Fibroblast of skin of back (primary cell): Measurements from ENCODE around the gene SYN1.
"Not testable (repeated sequence)": the region's sequence is repeated elsewhere in the genome, so short reads cannot be mapped to it uniquely, and the experiment has no call there.

Source experiments
- DNase-seq: peaks from one replicate; pipeline ENCODE4 v3.0.0-alpha.2; 2013

SYN1 gene

GRCh38 chrX:47633689-47634590 lies 14.3 kb upstream of the SYN1 start:
- no peak for DNase-seq

DNA sequence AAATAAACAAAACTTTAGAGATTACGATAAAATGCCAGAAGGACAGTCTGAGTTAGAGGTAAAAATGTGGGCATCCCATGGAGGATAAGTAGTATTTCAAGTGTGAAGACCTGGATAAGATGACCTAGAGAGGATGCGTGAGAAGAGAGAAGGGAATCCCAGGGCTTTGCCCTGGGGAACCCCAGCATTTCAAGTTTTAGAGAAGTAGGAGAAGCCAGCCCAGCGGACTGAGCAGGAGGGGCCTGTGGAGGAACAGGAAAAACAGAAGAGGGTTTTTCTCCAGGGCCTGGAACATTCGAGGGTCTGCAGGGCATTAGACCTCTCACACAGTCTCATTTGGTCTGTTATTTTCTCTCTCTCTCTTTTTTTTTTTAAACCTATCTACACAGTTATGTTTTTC lies 13.0 kb upstream of the SYN1 start:
- DNase-seq: no peak

GRCh38 chrX:47631676-47632075 lies 12.0 kb upstream of the SYN1 start:
- no peak for DNase-seq

GRCh38 chrX:47629419-47630200 lies 10.0 kb upstream of the SYN1 start, which contains the start of gene CFP:
CFP (minus strand) TSS chrX:47629930; CDS start chrX:47629844, 86 bp downstream.
- no peak for DNase-seq

DNA sequence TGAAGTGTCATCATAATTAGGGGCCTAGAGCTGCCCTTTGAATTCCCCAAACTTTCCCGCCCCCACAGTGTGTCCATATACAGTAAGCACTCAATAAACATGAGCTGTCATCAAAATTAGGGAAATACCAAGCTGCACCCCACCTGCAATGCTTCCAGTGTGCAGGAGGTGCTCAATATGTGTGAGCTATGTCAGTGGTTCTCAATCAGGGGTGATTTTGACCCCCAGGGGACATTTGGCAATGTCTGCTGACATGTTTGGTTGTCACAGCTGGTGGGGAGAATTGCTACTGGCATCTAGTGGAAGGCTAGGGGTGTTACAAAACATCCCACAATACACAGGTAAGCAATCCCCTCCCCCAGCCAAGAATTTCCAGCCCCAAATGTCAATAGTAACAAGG lies 9.3 kb upstream of the SYN1 start:
- no peak for DNase-seq

- DNase-seq: no peak
Observed at GRCh38 chrX:47625365-47625764, 5.7 kb upstream of the SYN1 start.

GRCh38 chrX:47623540-47624027 lies 3.9 kb upstream of the SYN1 start:
- peak; percentile 76 for DNase-seq

DNA sequence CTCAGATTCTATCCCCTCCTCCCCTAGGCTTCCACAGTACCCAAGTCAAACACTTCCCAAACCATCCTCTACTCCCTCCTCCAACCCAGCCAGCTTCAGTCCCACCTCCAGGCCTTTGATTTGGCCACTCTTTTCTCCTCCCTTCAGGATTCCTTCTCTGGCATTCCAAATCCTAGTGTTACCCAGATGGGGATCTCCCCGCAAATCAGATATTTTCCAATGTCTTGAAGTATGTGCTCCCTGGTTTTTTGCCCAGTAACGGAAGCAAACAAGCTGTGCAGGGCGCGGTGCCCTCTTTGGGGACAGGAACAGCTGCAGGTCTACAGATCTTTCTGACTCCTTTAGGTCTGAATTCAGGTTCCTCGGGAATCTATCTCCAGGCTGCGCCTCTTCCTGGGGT lies 2.2 kb upstream of the SYN1 start:
- DNase-seq: no peak

DNA sequence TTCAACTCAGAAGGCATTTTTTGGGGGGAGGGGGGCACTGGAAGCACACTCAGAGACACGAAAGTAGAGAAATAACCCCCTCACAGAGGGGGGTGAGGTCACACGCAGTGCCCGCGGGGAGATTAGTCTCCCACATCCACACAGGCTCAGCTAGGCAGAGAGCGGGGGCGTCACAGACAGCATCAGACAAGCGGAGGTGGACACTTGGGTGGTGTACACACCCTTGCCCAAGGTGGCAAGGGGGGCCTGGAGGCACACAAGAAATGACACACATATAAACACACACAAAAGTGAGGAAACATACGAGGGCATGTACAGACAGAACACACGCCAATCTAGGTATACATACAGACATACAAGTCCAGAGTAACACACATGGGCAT lies 637 bp upstream of the SYN1 start:
- DNase-seq: no peak

GRCh38 chrX:47618923-47619485 lies 653 bp downstream of the SYN1 start:
- DNase-seq: no peak

GRCh38 chrX:47614618-47615017 lies 5.0 kb downstream of the SYN1 start:
- DNase-seq: no peak

DNA sequence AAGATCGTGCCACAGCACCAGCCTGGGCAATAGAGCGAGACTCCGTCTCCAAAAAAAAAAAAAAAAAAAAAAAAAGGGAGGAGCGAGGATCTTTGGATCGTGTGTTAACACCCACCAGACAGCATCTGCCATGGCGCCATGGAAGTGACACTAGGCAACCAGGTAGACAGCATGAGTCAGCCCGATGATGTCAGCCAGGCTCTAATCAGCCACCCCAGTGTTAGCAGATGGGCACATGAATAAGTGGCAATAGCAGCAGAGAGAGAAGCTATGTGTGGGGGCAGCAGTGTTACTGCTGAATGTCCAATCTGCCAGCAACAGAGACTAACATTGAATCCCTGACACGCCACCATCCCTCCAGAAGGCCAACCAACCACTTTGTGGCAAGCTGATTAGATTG lies 6.6 kb downstream of the SYN1 start:
- DNase-seq: no peak

GRCh38 chrX:47612418-47612817 lies 7.2 kb downstream of the SYN1 start:
- no peak for DNase-seq

DNA sequence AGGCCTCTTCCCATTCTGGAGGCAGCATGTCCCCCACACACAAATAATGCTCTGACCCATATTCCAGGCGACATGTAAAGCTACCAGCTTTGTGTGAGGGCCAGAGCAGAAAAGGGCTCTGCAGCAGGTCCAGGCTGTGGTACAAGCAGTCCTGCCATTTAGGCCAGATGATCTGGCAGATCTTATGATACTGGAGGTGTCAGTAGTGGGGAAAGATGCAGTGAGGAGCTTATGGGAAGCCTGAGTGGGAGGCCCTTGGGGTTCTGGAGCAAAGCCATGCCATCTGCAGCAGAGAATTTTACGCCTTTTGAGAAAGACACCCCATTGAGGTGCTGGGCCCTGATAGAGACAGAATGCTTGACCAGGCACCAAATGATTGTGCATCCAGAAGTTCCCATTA lies 7.7 kb downstream of the SYN1 start:
- DNase-seq: no peak

DNA sequence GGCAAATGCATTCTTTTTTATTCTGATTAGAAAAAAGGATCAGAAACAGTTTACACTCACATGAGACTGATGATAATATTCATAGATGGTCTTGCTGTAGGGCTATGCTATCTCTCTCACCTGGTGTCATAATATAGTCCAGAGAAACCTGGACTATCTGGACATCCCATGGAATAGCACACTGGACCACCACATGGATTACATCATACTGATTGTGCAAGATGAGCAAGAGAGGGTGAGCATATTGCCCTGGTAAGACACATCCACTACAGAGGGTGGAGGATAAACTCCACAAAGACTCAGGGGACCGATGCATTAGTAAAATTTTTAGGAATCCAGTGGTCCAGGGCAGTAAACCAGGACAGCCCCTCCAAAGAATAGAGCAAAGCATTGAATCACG lies 8.2 kb downstream of the SYN1 start:
- DNase-seq: no peak

DNA sequence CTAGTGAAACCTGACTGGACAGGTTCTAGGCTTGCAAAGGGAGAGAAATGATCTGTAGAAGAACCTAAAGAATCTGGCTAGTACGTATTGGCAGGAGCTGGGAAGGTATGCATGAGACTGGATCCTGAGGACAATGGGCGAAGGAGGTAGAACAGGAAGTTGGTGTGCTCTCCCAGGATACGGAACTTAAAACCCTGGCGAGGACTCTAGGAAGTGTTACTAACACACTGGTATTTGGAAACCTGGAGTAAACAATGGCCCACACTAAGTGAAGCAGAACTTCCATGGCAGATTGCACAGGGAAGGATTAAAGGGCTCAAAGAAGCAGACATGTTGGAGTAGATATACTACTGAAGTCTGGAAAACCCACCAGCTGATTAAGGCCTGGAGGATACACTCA lies 9.1 kb downstream of the SYN1 start:
- no peak for DNase-seq

- no peak for DNase-seq
Observed at GRCh38 chrX:47608130-47608810, 11.4 kb downstream of the SYN1 start.

DNA sequence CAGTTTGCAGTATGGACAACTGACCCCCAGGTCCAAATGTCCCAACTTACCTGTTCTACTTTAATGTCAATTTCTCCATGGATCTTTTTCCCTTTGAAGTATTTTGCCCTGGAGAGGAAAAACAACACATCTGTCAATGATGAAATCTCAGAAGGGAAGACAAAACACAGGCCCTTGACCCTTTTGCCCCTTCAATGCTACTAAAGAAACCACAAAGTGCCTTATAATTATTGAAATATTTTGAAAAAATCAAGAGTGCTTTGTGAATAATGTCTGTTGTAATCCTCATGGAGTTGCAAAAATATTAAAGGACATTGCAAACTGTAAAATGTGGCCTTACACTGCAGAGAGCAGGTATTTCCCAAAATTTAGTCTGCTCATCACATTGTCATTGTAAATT lies 12.6 kb downstream of the SYN1 start:
- no peak for DNase-seq

- DNase-seq: no peak
Observed at GRCh38 chrX:47605024-47605423, 14.6 kb downstream of the SYN1 start.

GRCh38 chrX:47603125-47603524 lies 16.5 kb downstream of the SYN1 start:
- DNase-seq: not testable (repeated sequence)

- DNase-seq: no peak
Observed at GRCh38 chrX:47597222-47597621, 22.4 kb downstream of the SYN1 start.

DNA sequence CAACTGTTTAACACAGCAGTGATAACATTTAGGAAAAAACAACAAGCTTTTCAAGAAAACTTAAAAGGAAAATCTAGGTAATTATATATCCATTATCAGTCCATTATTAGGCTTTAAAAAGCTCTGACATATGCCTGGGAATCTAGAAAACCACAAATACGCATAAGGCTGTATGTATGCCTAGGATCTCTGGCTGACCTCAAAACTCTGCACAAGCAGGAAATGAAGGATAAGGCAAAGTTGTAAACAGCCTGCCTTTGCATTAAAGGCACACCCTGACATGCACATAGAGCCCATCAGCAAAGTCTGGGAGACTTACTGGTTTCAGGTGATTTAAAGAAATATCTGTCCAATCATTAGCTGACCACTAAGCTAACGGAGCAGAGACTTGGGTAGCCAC lies 23.4 kb downstream of the SYN1 start:
- DNase-seq: no peak
